HG03108 (cell line): Measurements from ENCODE around the gene FGD3.
A peak's percentile ranks its signal among the peaks of the same experiment; 100 is the strongest.

ENCODE experiments used
- ATAC-seq: cut with Tn5 transposase; IDR thresholded peaks from one replicate; pipeline ENCODE4 v1.9.1; 2021; ENCODE audit warnings: moderate library complexity; ENCODE audit not compliant: unreplicated experiment

FGD3 gene

DNA sequence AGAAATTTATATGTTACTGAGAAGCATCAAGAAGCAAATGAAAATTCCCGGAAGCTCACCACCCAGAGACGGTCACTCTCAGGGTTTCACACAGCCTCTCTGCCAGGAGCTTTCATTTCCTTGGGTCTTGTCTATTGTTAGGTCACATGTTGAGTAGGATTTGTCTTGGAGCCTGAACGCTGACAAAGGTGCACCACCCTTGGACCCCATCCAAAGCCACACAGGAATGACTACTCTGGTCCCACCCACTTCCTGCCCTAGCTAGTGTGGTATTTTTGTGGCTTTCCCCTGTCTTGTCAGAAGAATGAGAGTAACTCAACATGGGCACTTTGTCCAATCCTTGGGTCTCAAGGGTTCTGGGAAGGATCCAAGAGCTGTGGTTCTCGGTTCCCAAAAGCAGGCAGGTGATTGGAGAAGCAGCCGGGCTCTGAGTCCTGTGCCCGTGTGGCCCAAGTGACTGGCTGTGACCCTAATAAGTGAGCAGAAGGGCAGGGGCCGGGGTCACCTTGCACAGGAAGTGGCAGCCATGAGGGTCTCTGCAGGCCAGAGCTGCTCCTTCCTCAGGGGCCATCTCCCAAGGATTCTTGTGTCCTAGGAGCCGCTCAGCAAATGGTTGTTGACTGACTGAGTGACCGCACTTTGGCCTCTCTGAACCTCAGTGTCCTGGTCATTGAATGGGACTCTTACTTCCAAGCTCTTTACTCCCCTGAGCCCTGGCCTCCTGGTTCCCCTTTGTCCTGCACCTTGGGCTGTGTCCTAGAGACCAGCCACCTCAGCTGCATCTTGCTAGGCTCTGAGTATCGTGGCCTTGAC lies 6.9 kb downstream of the FGD3 start:
- ATAC-seq: no peak

DNA sequence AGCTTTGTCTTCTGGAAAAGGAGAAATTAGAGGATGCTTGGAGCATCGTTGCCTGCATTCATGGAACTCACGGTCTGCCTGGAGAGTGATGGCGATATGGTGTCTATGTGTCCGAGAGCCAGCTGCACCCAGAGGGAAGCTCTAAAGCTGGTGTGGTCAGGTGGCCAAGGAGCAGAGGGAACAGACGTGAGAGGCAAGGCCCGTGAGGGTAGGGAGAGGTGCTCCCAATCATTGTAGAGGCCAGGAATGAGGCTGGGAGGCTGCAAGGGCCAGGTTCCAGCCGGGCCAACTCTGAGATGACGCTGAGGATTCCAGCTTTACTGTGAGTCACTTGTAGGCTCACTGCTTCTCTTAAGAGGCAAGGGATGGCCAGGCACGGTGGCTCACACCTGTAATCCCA lies 7.6 kb downstream of the FGD3 start:
- no peak for ATAC-seq

DNA sequence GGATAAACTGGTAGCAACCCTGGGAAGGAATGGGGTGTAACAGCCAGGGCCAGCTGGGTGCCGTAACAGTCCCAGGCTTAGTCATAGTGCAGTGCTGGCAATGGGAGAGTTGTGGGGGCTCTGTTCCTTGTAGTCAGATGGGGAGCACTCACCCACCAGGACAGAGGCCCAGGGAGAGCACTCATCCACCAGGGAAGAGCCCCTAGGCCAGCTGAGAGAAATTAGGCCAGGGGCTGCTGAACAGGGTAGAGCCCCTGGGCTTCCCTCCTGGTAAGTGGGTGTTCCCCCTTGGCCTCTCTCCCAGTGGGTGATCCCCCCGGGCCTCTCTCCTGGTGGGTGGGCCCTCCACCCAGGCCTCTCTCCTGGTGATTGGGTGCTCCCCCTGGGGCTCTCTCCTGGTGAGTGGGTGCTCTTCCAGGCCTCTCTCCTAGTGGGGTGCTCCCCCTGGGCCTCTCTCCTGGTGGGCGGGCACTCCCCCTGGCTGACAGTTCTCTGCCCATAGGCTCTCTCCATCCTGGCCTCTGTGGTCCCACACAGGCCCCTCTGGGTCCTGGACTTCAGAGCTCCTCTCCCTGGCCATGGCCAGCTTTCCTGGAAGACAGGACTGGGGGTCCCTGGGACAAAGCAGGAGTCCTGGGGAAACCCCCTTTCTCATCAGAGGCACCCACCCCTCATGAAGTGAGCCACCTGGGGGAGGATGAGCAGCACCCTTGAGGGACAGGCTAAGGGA lies 13.4 kb downstream of the FGD3 start:
- no peak for ATAC-seq

DNA sequence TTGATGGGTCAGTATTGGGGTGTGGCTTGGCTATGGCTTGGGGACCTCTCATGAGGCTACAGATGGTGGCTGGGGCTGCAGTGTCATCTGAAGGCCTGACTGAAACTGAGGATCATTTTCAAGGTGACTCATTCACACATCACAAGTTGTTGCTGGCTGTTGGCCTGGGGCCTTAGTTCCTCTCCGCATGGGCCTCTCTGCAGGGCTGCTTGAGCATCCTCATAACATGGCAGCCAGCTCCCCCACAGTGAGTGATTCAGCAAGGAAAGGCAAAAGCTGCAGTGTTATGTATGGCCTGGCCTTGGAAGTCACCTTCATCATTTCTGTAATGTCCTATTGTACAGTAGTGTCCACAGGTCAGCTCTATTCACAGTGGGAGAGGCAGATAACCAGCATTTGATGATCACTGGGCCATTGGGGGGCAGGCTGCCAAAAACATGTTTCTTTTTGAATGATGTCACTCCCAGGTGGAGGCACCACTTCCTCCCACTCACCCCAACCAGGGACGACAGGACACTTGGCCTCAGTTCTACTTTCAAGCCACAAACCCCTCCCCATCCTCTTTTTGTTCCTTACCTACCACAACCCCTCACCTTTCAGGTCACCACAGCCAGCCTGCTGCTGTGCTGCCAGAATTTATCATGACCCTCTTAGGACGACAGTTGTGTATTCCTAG lies 14.4 kb downstream of the FGD3 start:
- no peak for ATAC-seq

DNA sequence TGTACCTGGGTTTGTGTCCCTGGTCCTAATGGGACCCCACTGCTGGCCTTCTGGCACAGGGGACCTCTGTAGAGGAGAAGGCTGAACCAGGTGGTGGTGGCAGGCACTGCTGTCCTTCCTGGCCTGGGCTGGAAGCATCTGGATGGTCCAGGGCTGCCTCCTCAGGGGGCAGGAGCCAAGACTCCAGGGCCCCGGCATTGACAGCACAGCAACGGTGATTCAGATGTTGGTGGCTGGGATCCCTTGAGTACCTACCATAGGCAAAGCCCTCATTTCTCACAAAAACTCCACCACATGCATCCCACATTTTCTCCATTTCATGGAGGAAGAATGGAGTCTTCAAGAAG lies 15.0 kb downstream of the FGD3 start:
- ATAC-seq: no peak

DNA sequence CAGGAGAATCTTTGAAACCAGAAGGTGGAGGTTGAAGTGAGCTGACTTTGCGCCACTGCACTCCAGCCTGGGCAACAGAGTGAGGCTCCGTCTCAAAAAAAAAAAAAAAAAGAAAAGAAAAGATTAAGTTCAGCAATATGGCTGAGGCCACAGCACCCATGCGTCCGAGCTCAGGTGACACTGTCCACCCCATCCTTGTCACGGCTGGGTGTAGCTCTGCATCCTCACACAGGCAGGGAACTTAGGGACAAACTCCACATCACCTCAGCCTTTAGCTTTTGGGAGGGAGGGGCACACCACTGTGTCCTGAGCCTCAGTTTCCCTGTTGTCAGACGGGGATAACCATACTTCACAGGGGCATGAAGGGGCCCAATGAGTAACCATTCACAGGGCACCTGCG lies 15.5 kb downstream of the FGD3 start:
- ATAC-seq: no peak

DNA sequence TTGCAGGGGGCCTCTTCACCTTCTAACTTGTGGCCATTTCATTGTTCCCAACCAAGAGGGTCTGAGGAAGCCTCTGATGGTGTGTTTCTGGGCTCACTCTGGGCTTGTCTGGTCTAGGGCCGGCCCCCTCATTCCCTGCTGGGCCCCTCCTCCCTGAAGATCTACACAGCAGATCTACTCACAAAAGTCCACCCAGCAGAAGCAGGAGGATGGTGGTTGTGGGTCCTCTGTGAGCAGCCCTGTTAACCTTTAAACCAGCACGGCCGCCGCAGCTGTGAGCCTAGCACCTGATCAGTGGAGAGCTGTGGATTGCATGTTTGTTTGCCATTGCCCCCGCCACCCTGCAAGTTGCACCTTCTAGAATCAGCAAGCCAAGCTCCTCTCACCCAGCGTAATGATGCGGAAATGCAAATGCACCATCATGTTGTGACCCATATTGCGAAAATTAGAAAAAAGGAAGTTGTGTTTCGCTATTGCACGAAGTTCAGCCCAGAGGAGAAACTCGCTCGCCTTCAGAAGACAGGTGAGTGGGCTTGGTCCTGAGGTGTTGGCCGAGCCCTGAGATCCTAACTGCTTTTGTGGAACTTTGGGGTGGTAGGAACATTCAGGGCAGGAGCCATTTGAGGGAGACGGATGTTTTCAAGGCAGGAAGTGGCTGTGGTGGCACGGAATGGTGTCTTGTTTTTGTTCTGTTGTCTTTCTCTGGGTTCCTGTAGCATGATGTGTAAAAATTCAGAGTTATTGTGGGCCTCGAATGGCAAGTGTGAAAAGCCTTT lies 16.7 kb downstream of the FGD3 start:
- ATAC-seq: peak; percentile 71

DNA sequence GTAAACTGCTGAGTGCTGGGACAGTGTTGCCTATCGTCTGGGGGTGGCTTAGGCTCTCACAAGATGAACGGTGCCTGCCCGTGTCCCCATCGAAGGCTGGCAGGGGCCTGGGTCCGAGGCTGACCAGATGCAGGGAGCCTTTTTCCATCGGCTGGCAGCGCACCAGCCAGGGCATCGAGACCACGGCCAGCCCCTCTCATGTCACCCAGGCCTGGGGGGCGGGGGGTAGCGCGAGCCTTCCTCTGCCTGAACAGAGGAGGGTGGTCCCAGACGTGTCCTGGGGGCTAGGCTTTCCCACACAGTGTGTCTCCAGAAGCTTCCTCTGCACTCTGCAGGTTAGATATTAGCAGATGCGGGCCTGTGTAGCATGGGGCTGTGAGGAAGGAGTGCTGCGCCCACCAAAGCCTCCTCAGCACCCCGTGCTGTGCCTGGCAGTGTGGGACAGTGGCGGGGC lies 17.3 kb downstream of the FGD3 start:
- peak; percentile 4 for ATAC-seq

DNA sequence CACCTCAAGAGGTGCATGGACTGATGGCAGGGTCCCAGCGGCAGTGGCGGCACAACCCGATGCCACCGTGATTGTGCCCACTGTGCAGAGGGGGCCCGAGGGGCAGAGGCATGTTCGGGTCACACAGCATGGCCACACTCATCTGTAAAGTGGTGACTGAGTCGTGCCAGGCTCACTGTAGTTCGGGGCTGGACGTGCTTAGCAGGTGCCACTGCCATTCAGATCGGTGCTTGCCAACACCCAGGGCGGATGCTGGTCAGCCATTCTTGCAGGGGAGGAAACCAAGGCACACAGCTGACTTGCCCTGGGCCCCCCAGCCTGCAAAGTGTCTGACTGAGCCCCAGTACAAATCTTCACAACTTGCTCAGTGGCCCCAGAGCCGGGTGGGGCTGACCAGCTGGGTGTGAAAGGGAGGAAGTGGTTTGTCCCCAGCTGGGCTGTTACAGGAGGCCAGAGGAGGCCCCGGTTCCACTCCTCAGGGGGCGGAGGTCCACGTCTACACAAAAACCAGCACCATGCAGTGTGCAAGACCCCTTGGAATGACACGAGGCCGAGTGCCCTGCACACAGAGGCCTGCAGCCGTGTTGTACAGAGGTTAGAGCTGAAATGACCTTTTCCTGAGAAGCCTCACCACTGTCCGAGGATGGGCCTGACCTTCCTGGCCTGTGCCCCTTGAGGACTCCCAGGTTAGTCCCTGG lies 17.9 kb downstream of the FGD3 start:
- ATAC-seq: peak; percentile 24

DNA sequence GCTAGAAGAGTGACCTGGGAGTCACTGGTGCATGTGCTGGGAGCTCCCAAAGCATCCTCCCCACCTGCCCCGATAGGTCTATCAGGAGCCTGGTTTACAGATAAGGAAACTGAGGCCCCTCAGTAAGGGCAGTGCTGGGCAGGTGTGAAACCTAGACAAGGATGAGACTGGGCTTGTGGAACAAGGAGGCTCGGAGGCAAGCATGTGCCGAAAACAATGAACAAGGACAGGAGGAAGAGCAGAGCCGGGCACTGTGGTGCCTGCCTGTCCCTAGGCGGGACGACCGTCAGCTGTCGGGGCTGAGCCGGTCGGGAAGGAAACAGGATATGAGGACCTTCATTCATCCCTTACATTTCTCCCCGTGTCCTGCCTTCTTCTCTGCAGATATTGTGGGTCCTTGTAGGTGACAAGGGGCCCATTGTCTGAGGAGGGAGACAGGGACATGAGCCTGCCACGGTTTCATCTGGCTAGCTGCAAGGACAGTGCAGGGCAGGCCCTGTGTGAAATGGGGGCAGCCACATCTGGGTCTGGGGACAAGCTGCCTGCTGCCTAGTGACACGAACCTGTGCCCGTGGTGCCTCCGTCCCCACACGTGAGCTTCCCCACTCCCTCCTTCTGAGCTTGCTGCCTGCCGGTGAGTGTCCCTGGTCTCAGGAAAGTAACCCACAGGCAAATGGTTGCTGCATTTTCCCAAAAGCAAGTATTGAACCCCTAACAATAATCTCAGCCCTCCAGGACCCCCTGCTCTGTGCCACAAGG lies 18.6 kb downstream of the FGD3 start:
- ATAC-seq: no peak

DNA sequence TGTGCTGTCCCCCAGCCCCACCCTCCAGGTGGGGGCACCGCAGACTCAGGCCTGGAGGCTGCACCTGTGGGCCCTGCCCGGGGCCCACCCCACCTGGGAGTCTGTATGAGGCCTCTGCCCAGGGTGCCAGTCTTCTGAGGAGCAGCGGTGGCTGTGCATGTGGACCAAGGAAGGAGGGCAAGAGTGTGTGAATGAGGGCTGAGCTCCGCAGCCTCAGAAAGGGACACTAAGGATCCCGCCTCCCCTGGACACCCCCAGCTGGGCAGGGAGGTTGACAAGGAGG lies 19.1 kb downstream of the FGD3 start:
- no peak for ATAC-seq

DNA sequence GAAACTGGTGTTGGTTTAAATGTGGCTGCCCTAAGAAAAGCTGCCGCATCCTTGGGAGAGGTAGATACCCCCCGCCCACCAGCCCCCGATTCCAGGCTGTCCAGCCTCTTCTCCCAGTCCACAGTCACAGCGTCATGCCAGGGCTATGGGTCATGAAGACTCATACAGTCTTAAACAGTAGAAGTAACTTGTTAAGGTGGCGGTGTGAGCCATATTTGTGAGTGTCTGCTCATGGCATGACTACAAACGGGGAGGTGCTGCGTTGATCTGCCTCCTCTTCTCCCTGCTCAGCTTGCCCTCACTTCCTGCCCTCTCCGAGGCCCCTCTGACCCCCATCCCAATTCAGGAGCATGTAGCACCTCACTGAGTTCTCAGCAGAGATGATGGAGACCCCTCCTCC lies 20.8 kb downstream of the FGD3 start:
- ATAC-seq: no peak

DNA sequence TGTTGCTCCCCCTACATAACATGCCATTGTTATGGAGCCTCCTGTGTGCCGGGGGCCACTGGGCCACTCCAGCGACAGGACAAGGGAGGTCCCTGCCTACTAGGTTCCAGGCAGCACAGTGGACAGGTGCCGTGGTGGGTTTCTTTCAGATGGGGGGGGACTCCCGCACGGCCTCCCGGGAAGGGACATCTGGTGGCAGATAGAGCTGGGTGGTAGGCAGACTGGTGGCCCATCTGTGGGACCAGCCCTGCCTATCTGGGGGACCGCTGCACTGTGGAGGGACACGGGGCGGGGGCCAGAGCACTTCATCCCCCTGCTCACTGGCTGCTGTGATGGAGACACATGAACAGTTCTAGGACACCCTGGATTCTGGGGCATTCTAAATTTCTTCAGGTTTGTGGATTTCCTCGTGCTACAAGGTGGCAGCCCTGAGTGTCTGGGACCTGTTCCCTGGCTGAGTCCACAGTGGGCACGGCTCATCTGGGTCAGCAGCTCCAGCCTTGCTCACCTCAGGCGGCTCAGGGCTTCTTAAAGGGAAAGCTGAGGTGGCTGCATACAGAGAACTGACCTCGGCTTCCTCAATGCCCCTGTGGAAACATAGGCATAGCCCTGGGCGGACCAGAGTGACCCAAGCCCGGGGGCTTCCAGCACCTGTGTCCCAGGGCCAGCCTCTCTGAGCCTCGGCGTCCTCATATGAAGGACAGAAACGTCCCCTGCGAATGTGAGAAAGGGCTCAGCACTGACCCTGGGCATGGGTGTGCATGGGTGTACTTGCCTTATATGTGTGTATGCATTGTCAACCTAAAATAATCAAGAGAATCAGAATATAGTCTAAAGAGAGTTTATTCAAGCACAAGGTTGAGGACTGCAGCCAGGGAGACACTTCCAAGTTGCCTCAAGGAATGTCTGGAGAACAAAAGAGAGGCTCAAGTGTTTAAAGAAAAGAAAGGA lies 22.5 kb downstream of the FGD3 start:
- no peak for ATAC-seq

DNA sequence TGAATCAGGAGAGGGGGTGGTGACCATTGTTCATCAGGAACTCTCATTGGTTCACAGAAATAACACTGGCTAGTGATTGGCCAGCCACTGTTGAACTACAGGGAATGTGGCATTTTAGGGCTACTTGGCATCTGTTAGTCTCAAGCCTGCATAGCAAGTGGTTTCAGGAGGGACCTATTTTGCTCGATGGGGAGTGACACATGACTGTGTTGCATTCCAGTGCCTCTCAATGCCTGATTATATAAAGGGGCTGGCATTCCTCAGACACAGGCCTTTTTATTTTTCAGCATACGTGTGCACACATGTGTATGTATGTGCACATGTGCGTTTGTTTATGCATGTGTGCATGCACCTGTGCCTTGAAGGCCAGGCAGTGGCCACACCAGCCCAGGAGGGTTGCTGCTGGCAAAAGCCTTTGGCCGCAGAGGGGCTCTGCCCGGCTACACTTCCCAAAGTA lies 23.2 kb downstream of the FGD3 start:
- ATAC-seq: no peak

DNA sequence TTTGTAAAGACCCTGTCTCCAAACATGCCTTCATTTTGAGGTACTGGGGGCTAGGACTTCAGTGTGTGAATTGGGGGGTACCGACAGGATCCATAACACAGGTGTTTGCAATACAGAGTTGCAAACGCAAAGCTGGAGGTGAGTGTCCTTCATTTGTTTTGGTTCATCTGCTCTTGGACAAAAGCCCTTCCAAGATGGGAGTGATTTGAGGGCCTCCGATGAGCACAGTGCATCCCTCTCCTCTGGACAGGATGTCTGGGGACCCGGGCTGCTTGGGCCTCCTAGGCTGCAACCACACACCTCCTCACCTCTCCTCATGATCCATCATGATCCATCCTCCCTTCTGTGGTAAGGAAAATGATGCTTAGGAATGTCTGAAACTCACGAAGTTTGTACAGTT lies 23.8 kb downstream of the FGD3 start:
- ATAC-seq: no peak

DNA sequence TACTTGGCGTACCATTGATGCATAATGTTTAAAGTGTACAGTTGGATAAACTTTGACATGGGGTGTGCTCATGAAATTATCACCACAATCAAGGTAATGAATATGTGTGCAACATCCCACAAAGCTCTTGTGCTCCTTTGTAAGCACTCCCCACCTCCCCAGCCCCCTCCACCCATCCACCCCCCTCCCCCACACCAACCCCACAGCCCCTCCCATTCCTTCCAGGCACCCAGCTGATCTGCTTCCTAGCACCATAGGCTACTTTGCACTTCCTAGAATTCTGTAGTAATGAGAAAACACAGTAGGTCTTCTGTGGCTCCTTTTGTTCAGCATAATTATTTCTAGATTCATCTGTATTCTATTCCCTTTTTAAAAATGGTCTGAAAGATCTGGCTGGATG lies 24.5 kb downstream of the FGD3 start:
- no peak for ATAC-seq

DNA sequence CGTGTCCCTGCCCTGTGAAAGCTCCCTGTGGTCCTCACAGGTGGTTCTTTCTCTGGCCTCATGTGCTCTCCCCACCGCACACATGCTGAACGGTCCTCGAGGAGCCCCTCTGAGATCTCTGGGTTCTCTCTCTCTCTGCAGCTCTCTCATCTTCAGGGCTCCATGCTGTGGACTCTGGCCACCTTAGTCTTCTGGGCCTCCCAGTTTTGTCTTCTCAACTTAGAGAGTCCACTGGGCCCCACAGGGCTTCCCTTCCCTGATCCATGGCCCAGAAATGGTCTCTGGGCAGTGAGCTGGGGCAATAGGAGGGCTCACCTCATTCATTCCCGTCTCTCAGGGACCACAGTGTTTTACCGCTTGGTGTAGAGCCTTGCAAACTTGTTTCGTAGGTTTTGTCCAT lies 26.4 kb downstream of the FGD3 start:
- no peak for ATAC-seq

DNA sequence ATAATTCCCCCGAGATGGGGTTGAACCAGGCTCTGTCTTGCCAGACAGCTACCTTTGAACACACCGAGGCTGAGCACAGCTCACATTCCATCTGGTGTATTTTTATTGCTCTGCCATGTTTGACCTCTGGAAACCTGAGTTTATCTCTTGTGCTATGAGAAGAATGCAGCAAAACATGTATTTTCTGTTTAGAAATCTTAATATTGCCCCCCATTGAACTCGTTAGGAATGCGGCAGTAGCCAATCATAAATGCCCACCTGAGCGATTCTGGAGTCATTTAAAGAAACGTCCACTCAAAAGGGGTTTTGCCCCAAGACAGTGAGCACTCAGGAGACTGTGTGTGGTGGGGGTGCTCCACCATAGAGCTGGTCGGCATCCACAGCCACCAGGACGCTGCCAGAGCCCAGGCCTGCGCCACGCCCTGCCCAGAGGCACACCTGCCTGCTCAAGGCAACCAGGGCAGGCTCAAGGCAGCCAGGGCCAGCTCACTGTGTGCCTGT lies 26.9 kb downstream of the FGD3 start:
- ATAC-seq: no peak
